Adipocyte (in vitro differentiated cells): ENCODE data around the gene GAB2.

Source experiments
- DNase-seq: peaks from one replicate; pipeline ENCODE4 v3.0.0-alpha.2; 2015; ENCODE audit warnings: low read depth
- H3K27me3 ChIP-seq: replicated peaks from 2 replicates; pipeline ENCODE4 v1.7.0; 2013; ENCODE audit warnings: mild to moderate bottlenecking, low read length, moderate library complexity; ENCODE audit not compliant: control insufficient read depth, insufficient read depth
- H3K36me3 ChIP-seq: 2 replicates; pipeline ENCODE4 v1.7.0; 2013; ENCODE audit warnings: low read length, mild to moderate bottlenecking, moderate library complexity; ENCODE audit not compliant: control insufficient read depth, insufficient read depth, severe bottlenecking
- H3K4me1 ChIP-seq: 2 replicates; pipeline ENCODE4 v1.7.0; 2013; ENCODE audit warnings: mild to moderate bottlenecking, low read length, moderate library complexity; ENCODE audit not compliant: control insufficient read depth, insufficient read depth
- H3K4me3 ChIP-seq: 2 replicates; pipeline ENCODE4 v1.7.0; 2013; ENCODE audit warnings: mild to moderate bottlenecking, low read length, moderate library complexity
- H3K9ac ChIP-seq: 2 replicates; pipeline ENCODE4 v1.7.0; 2013; ENCODE audit warnings: mild to moderate bottlenecking, low read length, moderate library complexity
- H3K9me3 ChIP-seq: 2 replicates; pipeline ENCODE4 v1.7.0; 2013; ENCODE audit warnings: mild to moderate bottlenecking, low read length, moderate library complexity; ENCODE audit not compliant: control insufficient read depth

GAB2 gene

DNA sequence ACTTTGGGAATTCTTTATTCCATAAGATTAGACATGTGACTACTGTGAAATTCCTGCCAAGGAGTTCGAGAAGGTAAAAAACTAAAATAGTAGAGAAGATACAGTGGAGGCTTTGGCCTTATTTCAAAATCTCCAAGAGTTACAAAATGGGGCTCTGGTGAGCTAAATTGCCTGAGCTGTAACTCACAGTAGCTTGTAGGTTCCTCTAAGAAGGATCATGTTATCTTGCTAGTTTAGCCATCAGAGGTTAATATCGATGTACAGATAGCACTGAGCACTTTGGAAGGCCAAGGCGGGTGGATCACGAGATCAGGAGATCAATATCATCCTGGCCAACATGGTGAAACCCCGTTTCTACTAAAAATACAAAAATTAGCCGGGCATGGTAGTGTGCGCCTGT, 147.8 kb downstream of the GAB2 start:
- no peaks in the 10 kb centered on the region for H3K9me3 ChIP-seq
- H3K9ac ChIP-seq = no peak overlapping the region
- peaks cover 15% of the 10 kb centered on the region for H3K36me3 ChIP-seq
- H3K4me3 ChIP-seq = no peak overlapping the region
- H3K27me3 ChIP-seq = no peaks in the 10 kb centered on the region
- peaks cover 24% of the 10 kb centered on the region for H3K4me1 ChIP-seq
- DNase-seq = no peak

DNA sequence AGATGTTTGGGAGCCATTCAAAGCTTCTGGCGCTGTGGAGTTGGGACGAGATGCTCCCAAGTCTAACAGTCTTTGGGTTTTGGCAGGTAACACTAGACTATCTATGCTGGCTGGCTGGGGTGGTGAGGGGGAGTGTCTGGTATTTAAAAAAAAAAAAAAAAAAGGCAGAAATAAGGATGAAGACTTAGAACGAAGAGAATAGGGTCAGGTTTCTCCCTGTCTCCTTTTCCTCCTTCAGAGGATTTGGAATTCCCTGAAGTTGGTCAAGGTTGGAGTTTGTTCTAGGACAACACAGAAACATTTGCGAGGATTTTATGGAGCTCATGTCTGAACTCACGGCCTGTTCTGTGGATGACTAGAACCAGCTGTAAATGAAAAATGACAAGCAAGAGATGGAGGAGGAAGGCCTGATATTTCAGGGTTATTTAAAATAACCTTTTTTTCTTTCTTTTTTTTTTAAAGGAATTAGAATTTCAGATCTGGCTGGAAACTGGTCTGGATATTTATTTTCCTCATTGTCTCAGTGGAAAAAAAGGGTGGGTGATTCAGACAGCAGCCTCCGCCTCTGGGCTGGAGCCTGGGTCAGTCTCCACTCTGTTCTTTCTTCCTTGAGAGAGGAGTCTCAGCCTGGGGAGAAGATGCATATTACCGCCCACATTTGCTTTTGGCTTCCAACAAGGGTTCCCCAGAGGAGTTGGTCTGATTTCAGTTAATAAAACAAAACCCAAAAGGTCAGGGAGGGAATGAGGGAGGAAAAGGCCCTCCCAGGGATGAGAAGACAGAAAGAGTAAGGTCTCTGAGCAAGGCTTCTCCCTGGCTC, 148.8 kb downstream of the GAB2 start:
- peak overlapping the region; percentile 33 for H3K4me3 ChIP-seq
- H3K9me3 ChIP-seq = no peaks in the 10 kb centered on the region
- no peaks in the 10 kb centered on the region for H3K27me3 ChIP-seq
- H3K9ac ChIP-seq = peak overlapping the region; percentile 41
- H3K36me3 ChIP-seq = peaks cover 13% of the 10 kb centered on the region
- peak; percentile 59 for DNase-seq
- H3K4me1 ChIP-seq = peaks cover 25% of the 10 kb centered on the region

DNA sequence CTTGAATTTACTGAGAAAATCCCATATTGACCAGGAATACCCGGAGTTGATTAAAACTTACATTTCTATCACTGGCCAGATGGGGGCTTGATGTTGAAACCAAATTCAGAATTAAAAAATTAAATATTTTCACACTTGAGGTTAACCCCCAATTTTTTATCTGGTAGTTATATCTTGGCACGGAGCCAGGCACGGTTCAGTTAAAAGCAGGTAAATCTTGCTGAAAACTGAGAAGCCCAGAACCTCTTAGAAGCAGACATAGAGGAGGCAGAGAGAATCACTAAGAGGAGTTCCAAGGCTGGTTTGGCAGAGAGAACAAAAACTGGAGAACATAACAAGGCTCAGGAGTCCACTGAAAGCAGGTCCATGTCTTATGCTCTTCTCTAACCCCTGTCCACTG, 151.2 kb downstream of the GAB2 start:
- no peak for DNase-seq
- Histone ChIP-seq H3K36me3 (peaks cover 6% of the 10 kb centered on the region), H3K9ac (no peak overlapping the region), H3K9me3 (no peaks in the 10 kb centered on the region), H3K4me3 (no peak overlapping the region), H3K4me1 (peaks cover 25% of the 10 kb centered on the region), H3K27me3 (no peaks in the 10 kb centered on the region)

DNA sequence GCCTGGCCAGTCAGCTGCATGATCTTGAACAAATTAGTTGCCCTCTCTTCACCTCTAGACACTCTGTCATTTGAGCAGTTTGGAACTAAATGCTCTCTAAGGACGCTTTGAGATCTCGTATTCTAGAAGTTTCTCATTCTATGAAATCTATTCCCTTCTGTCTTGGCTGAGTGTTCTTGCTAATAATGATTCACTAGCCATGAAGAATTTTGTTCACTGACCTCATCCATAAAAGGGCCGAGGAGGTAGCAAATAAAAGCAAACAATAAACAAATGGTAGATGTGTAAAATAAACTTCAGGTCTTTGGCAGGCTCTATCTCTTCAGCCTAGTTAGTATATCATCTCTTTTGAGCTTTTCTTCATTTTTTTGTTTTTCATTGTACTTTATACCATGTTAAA, 152.3 kb downstream of the GAB2 start:
- no peak for DNase-seq
- no peaks in the 10 kb centered on the region for H3K27me3 ChIP-seq
- no peak overlapping the region for H3K4me3 ChIP-seq
- no peak overlapping the region for H3K9ac ChIP-seq
- peaks cover 25% of the 10 kb centered on the region for H3K4me1 ChIP-seq
- H3K9me3 ChIP-seq = no peaks in the 10 kb centered on the region
- H3K36me3 ChIP-seq = no peaks in the 10 kb centered on the region

DNA sequence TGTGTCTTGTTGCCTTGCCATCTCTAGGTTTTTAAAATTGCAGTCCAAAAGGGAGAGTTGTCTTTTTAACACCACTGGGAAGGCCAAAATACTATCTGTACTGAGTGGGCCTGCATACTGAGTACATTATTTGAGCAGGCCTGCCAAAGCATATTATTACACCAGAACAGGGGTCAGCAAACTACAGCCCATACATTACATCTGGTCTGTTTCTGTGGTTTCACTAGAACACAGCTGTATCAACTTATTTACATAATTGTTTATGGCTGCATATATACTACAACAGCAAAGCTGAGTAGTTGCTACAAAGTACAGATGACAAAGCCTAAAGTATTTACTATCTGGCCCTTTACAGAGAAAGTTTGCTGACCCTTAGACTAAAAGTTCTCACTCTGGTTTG, 154.9 kb downstream of the GAB2 start:
- H3K9ac ChIP-seq = no peak overlapping the region
- DNase-seq = peak; percentile 27
- H3K36me3 ChIP-seq = no peaks in the 10 kb centered on the region
- H3K27me3 ChIP-seq = no peaks in the 10 kb centered on the region
- peaks cover 9% of the 10 kb centered on the region for H3K4me1 ChIP-seq
- no peaks in the 10 kb centered on the region for H3K9me3 ChIP-seq
- H3K4me3 ChIP-seq = no peak overlapping the region

DNA sequence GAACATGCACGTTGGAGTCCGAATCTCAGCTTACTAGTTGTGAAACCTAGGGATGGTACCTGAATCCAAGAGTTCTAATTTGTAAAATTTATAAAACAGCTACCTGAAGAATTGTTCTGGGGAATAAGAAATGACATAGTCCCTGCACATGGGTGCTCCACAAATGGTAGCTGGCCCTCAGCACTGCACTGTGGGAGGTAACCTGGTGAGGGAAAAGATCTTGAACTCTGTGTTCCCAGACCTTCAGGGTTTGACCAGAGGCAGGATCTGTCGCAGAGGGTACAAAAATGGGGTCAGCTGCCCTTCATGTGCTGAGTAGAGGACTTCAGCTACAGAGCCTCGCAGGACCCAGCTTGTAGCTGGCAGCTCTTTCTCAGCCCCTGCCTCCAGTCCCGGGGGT, 155.4 kb downstream of the GAB2 start:
- Histone ChIP-seq H3K9me3 (no peaks in the 10 kb centered on the region), H3K4me1 (peaks cover 13% of the 10 kb centered on the region), H3K9ac (no peak overlapping the region), H3K4me3 (no peak overlapping the region), H3K36me3 (no peaks in the 10 kb centered on the region), H3K27me3 (no peaks in the 10 kb centered on the region)
- no peak for DNase-seq

DNA sequence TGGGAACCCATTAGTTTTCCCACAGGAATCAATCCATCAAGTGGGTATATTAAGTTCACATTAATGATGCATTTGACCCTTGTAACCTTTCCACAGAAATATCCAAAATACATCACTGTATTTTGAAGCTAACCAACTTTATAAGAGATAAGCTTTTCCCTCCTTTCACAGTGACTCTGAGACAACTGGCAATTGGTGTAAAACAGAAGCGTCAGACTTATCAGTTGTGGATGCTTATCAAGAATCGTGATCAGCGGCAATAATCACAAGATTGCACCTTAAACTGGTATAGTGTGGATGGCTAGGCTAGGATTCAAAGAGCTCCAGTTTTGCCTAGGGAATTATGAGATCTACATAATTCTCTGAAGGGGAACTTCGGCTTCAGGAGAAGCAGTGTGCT, 155.8 kb downstream of the GAB2 start:
- DNase-seq = no peak
- Histone ChIP-seq H3K9me3 (no peaks in the 10 kb centered on the region), H3K27me3 (no peaks in the 10 kb centered on the region), H3K4me1 (peaks cover 15% of the 10 kb centered on the region), H3K9ac (no peak overlapping the region), H3K36me3 (no peaks in the 10 kb centered on the region), H3K4me3 (no peak overlapping the region)

DNA sequence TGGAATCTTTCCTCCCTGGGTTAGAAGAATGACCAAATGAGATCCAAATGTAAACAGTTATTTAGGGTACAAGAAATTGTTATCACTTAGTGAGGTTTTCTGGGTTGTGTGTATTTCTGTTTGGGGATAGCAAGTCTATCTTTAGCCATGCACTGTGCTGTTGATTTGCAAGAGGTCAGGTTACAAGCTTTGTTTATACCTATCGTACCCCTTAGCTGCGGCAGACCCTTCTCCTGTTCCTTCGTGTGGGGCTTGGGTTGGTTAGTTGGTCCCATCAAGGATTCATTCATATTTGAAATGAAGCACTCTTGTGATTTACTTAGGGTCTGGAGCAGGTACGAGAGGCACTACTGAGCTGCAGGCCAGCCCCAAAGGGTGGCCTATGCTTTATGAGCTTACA, 156.3 kb downstream of the GAB2 start:
- Histone ChIP-seq H3K9ac (no peak overlapping the region), H3K36me3 (no peaks in the 10 kb centered on the region), H3K4me1 (peaks cover 20% of the 10 kb centered on the region), H3K9me3 (no peaks in the 10 kb centered on the region), H3K4me3 (no peak overlapping the region), H3K27me3 (no peaks in the 10 kb centered on the region)
- no peak for DNase-seq

DNA sequence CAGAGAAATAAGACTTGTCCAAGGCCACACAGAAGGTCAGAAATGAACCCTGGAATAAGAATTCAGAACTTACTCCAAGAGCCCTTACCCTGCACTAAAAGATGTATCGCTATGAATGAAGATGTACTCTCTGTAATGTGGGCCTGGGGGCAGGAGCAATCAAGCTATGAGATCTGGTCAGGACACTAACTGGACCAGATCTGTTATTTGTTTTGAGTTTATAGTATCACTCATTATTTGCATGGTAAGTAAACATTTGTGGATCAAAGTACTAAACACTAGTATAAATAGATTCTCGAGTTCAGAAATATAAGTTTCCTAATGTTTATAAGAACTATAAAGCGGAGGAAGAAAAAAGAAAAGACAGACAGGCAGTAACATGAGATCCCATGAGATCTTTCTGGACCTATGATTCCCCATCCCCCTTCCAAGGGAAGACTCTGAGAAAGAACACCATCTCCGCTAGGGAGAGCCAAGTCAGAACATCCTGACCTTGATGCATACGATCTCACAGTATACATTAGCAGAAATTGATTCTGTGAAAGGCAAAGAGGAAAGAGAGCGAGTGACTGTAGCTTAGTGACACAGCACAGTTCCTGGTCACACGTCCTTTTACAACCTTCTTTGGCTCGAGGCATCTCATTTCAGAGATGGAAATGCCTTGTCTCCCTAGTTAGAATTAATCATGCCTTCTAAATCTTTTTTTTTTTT, 157.7 kb downstream of the GAB2 start:
- Histone ChIP-seq H3K4me1 (peaks cover 29% of the 10 kb centered on the region), H3K9ac (no peak overlapping the region), H3K27me3 (no peaks in the 10 kb centered on the region), H3K4me3 (no peak overlapping the region), H3K36me3 (no peaks in the 10 kb centered on the region), H3K9me3 (no peaks in the 10 kb centered on the region)
- no peak for DNase-seq

DNA sequence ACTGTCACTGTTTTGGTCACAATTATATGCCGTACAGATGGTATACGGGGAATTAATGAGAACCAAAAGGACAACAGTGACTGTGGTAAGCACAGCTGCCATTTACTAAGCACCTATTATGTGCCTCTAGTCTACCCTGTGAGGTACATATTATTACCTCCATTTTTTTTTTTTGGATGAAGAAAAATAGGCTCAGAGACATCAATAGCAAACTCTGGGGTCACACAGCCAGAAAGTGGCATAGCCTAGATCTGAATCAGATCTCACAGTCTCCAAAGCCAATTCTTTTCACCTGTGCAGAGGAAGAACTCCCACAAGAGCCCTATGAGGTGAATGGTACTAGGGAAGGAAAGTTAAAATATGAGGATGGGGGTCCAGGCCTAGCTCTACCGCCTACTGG, 160.0 kb downstream of the GAB2 start:
- no peaks in the 10 kb centered on the region for H3K36me3 ChIP-seq
- H3K9ac ChIP-seq = no peak overlapping the region
- H3K9me3 ChIP-seq = no peaks in the 10 kb centered on the region
- no peak overlapping the region for H3K4me3 ChIP-seq
- H3K4me1 ChIP-seq = peaks cover 26% of the 10 kb centered on the region
- H3K27me3 ChIP-seq = no peaks in the 10 kb centered on the region
- DNase-seq = no peak

DNA sequence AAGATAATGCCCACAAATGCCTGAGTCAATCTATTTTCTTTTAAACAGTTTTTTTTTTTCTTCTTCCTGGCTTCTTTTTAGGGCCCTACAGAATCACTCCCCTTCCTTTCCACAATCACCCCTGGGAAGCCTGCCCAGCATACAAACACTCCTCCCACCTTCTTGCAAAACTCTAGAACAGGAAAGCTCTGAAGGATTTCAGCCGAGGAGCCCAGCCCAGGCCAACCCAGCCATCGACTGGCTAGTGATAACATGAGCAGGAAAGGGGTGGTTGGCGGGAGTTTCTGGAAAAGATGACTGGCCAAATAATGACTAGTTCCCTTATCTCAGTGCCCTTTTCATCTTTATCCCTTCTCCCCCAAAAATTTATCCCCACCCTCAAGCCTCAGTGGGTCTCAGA, 160.7 kb downstream of the GAB2 start:
- Histone ChIP-seq H3K27me3 (no peaks in the 10 kb centered on the region), H3K4me3 (no peak overlapping the region), H3K4me1 (peaks cover 26% of the 10 kb centered on the region), H3K9me3 (no peaks in the 10 kb centered on the region), H3K9ac (peak overlapping the region; percentile 42), H3K36me3 (no peaks in the 10 kb centered on the region)
- DNase-seq = peak; percentile 89
